Measurements from ENCODE around the gene RASA1.

- TF ChIP-seq, protein P1, sequence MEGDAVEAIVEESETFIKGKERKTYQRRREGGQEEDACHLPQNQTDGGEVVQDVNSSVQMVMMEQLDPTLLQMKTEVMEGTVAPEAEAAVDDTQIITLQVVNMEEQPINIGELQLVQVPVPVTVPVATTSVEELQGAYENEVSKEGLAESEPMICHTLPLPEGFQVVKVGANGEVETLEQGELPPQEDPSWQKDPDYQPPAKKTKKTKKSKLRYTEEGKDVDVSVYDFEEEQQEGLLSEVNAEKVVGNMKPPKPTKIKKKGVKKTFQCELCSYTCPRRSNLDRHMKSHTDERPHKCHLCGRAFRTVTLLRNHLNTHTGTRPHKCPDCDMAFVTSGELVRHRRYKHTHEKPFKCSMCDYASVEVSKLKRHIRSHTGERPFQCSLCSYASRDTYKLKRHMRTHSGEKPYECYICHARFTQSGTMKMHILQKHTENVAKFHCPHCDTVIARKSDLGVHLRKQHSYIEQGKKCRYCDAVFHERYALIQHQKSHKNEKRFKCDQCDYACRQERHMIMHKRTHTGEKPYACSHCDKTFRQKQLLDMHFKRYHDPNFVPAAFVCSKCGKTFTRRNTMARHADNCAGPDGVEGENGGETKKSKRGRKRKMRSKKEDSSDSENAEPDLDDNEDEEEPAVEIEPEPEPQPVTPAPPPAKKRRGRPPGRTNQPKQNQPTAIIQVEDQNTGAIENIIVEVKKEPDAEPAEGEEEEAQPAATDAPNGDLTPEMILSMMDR (IDR thresholded peaks at IDR 0.05) = no peak
- no peak for TF ChIP-seq POLR2A (IDR thresholded peaks at IDR 0.05)
Observed at GRCh38 chr5:87278590-87279100, 11.0 kb downstream of the RASA1 start.
